Activated naive CD4-positive, alpha-beta T cell treated with anti-CD3 and anti-CD28 coated beads, Interleukin-2, amount 50 U/mL, for 16 hours (primary cell): ENCODE data around the gene IGF2.
"Not testable (repeated sequence)": the region's sequence is repeated elsewhere in the genome, so short reads cannot be mapped to it uniquely, and the experiment has no call there.

Source experiments
- DNase-seq: peaks from one replicate; pipeline ENCODE4 v3.0.0-alpha.2; 2020

IGF2 gene, protein sequence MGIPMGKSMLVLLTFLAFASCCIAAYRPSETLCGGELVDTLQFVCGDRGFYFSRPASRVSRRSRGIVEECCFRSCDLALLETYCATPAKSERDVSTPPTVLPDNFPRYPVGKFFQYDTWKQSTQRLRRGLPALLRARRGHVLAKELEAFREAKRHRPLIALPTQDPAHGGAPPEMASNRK

DNA sequence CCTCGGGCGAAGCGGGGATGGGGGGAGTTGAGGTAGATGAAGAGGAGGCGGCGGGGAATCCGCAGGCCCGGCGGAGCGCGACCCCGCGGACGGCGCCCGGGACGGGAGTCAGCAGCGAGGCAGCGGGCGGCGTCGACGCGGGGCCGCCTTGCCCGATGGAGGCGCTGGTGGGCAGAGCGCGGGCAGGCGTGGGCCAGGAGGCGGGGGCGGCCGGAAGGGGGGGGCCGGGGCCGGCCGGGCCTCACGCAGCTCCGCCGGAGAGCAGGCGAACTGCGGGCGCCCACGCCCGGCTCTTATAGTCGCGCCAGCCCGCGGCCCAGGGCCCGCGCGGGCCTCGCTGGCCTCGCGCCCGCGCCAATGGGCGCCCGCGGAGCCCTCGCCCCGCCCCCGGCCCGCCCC, at the start of gene IGF2:
IGF2 (minus strand) TSS at position 267 of the 399 bp plus-strand sequence. CDS start 3,866 bp downstream, outside the sequence.
- no peak for DNase-seq

DNA sequence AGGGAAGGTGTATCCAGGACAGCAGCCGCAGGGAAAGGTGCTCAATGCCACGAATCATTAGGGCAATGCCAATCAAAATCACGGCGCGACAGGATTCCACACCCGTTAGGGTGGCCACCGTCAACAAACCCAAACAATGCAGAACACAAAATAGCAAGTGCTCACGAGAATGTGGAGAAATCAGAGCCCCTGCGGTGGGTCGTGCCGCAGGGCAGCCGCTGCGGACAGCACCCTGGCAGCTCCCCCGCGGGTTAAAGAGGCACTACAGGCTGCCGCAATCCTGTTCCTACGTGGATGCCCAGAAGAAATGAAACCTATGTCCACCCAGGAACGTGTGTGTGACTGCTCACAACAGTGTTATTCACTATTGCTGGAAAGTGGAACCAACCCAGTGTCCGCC, 49.6 kb upstream of the IGF2 start:
- no peak for DNase-seq

DNA sequence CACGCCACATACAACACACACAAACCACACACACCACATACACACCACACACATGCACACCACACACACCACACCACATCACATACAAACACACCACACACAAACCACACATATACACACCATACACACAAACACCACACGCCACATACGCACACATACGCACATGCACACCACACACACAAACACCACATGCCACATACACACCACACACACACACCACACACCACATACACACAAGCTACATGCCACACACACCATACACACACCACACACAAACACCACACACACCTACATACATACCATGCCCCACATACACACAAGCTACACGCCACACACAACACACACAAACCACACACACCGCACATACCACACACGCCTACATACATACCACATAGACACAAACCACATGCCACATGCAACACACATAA, 48.1 kb upstream of the IGF2 start:
- no peak for DNase-seq

DNA sequence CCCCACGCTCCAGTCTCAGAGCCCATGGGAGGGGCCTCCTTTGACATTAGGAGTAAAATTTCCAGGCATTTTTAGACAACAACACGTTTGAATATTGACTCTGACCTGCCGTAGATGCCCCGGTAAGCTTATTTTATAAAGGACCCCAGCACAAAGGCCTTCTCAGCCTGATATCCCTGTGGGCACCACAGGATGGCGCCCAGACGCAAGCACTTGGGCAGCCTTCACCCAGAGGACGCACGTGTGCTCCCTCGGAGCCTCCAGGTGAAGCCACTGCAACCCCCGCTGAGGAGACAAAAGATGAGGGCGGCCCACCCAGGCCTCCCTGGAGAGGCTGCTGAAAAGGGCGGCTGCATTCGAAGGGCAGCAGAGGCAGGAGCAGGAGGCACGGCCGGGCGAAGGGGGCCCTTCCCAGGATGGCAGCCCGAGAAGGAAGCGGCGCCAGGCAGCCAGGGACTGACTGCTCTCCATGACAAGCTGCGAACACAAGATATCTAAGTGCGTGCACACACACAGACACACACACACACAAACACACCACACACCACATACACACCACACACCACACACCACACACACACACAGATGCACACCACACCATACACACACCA, 47.6 kb upstream of the IGF2 start:
- DNase-seq: peak; percentile 65

DNA sequence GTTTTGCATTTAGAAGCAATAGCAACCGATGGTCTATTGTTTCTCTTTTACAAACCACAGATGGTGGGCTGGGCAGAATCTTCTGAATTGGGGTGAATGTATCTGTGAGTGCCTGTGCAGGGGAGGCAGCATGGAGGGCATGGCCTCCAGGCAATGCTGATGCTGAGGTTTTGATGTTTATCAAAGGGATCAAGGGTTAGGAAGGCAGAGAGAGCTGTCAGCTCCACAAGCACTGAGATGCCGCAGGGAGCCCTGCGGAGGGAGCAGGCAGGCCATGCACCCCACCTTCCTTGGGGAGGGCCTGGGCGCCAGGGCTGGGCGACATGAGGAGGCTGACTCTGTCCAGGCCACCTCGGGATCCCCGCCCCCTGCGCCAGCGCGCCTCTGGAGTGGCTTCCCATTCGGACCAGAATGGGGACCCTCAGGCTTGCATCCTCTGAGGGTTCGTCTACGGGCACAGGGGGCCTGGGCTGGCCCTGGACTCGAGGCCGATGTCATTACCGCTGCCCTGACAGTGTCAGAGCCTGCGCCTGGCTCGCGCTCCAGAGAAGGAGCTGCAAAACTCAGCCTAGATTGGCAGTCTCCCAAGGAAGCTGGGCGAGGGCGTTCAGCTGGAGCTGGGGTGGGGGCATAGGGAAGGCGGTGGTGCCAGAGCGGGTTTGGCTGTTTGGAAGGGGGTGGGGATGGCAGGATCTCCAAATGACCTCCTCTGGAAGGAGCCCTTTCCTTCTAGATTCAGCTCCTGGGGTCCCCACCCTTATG, 46.3 kb upstream of the IGF2 start:
- DNase-seq: no peak

DNA sequence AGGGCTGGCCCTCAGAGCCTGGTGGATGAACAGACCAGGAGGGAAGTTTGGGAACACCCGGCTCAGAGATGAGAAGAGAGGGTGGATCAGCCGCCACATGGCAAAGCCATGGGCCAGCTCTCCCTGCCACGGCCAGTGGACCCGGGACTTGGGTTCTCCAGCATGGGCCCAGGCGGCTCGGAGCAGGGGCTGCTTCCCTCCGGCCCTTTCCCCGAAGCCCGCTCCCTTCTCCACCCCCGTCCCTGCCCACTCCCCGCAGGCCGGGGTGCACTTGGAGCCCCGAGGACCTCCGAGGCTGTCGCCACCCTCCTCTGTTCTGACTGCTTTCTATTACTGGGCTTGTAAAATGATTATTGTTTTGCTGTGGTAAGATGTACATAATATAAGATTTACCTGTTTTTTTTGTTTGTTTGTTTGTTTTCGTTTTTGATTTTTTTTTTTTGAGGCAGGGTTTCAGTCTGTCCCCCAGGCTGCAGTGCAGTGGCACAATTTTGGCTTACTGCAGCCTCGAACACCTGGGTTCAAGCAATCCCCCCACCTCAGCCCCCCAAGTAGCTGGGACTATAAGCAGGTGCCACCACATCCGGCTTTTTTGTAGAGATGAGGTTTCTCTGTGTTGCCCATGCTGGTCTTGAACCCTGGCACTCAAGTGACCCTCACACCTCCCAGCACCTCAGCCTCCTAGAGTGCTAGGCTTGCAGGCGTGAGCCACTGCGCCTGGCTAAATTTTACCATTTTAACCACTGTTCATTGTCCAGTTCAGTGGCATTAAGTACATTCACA, 43.7 kb upstream of the IGF2 start:
- DNase-seq: no peak

DNA sequence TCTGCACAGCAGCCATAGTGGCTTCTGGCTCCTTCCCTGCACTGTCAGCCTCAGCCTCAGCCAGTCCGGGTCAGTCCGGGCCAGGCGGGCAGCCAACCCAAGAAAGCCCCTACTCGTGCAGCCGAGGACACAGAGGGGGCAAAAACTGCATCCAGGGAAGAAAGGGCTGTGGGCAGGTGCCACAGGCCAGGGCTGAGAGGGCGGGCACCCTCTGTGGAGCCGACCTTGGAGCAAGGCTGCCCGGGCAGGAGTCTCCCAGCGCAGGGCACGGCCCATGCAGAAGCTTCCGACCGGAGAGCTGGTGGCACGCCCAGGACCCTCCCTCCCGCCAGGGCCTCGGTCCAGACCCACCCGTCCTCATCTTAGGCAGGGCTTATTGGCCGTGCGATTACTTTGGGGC, 42.9 kb upstream of the IGF2 start:
- no peak for DNase-seq

DNA sequence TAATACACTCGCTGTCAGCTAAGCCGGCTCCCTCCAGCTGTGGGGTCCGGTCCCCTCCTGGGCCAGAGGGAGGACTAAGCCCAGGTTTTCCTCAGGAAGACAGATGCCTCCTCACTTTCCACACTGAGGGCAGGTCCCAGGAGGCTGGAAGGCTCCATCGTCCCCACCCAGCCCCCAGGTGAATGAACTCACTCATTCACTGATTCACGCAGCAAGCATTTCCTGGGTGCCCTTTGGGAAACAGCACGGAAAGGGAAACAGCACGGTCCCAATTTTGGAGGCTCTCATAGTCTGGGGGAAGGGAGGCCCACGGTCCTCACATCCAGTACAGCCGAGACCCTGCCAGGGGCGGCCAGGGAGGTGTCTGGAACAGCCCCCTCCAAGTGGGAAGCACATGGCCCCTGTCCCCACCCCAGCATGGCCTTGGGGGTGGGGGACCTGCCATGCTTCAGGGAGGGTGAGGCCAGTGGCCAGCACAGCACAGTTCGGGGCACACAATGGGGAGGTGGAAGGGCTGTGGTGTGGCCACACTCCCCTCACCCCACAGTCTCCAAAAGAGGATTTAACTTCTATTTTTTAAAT, 41.7 kb upstream of the IGF2 start:
- no peak for DNase-seq

DNA sequence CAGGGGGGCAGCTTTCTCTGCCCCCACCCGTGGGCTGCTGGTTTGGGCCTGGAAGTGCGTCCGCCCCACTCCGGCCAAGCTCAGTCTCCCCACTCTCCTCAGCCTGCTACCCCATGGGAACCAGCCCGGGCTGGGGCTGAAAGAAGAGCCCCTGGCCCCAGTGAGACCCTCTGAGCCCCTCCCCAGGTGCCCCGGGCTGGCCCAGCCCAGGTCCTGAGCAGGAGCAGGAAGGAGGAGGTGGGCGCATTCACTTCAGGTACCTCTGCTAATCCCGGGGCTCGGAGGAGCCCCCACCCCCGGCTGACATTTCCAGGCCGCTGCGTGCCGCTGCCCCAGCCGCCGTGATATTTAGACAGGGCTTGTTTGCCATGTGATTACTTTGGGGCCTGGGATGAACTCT, 41.2 kb upstream of the IGF2 start:
- no peak for DNase-seq

DNA sequence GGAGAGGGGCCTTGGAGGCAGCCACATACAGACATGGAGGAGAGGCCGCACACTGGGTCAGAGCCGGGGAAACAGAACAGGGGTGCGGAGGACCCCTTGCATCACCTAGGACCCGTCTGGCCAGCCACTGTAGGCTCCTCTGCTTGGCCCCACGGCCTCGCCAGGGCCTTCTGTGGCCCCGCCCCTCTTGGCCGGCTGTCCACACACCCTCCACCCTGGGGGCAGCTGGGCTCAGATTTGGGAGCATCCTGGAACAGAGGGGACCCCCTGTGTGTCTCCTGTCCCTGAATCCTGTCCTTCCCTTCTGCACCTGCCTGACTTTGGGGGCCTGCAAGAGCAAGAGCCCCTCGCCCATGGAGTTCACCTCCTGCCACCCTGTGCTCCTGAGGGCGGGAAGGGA, 40.3 kb upstream of the IGF2 start:
- DNase-seq: no peak

DNA sequence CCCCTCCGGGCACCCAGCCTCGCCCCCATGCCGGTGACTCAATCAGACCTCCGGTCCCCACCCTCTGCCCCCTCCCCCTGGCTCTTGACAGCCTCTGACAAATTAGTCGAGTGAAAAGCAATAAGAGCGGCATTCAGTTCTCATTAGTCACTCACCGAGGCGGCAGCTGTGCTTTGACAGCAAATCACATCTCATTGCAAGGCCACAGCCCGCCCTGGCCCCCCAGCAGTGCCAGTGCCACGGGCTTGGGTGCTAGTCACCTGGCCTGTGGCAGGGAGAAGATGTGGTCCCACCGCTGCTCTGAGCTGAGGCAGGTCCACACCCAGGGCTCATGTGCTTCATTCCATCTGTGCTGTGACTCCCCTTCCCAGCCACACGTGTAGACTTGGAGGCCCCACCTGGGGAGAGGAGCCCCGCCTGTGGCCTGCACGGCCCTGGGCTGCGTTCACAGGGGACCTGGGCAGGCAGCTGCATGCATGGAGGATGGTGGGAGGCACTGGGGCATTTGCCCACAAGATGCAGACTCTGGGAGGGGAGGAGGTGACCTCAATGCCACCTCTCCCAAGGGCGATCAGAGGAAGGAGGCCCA, 39.8 kb upstream of the IGF2 start:
- no peak for DNase-seq

DNA sequence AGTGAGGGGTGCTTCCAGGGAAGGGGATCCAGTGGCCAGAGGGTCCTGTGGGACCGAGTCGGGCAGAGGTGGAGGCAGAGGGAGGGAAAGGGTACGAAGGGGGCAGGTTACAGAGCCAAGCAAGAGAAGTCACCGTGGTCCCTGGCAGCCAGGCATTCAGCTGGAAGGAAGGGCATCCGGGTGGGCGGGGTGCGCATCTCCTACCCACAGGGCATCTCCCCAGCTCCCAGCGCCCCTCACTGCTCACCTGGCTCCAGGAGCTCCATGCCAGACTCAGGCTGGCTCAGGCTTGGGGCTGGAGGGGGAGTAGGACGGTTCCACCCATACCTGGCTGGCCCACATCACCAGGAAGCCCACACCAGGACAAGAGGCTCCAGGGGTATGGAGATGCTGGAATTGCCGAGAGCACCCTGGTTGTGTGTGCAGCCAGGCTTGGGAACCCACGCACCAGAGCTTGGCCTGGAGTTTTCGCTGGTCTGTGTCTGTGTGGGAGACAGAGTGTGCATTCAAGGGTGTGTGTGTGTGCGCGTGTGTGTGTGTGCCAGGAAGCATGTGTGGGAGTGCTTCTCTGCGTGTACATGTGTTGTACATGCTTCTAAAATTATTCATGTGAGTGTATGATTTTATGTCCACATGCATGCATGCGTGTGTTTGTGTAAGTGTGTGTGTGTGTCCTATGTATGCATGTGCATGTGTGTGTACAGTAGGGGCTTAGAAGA, 39.0 kb upstream of the IGF2 start:
- DNase-seq: not testable (repeated sequence)

DNA sequence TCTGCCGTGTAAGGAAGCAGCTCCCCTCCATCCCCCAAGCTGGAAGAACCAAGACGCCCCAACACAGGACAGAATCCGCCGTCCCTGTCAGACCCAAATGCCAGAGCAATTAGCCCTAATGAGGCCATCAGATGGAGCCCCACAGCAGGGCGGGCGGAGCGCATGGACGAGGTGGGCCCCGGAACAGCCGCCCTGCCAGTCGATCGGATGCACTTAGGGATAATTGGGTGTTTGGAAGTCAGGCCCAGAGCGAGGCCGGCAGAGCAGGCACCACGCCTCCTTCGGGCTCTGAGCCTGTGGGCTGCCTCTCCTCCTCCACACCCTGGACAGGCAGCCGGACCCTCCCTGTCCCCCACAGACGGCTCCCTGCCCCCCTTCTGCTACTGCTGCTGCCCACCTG, 37.9 kb upstream of the IGF2 start:
- no peak for DNase-seq

DNA sequence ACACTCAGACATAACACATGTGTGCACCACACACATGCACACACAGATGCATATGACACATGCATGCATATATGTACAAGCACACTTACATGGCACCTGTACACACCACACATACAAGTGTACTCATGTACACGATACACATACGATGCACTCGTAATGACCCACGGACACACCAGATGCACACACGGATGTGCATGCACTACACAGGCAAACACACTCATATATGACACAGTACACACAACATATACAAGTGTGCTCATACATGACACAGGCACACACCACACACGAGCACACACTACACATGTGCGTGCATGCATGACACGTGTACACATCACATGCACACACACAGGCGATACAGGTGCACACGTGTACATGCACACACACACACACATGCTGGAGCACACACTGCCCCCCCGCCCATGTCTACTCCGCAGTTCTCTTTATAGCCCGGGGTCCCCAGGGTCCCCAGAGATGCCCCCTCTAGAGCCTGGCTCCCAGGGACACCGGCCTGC, 37.3 kb upstream of the IGF2 start:
- no peak for DNase-seq

DNA sequence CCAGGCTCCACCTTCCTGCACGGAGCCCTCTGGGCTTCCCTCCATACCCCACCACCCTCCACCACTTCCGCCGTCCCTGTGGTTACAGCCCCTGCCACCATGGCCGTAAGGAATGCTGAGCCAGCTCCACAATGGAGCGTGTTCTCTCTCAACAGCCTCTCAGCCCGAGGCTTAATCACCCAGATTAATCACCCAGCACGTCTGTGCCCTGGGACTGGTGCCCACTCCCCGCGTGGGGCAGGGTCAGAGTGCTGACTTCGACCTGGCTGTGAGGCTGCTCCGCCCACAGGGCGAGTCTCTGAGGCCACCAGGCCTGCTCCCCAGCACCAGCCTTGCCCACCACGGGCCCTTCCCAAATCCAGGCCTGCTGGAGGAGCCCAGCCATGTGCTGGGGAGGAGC, 36.5 kb upstream of the IGF2 start:
- no peak for DNase-seq

DNA sequence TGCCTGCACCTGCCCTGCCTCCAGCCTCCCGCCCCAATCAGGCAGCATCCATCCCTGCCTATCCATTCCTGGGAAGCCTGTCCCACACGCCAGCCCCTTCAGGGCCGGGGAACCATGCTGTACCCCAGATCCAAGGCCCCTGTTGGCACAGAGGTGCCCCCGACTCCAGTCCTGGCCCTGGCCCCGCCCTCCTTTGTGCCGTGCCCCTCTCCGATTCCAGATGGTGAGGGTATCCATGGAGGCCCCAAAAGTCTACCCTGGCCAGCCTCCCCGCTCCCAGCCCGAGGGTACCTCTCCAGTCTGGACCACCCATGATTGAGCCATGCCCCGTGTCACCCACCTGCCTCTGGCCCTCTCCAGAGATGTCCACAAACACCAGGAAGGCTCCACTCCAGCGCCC, 35.2 kb upstream of the IGF2 start:
- no peak for DNase-seq

DNA sequence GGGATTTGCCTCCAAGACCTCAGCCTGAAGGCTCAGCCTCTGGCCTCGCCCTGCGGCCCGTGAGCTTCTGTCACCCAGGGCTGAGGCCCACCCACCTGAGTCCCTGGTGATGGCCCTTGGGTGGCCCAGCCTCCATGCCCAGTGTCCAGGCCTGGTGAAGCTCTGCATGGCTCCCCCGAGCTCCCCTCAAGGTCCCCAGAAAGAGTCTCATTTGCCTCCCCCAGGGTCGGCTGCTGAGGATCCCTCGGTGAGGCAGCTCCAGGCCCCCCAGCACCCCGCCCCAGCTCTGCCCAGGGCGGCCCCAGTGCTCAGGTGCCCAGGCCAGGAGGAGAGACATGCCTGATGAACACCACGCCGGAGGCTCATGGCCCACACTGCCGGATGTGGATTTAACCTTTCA, 34.6 kb upstream of the IGF2 start:
- no peak for DNase-seq

DNA sequence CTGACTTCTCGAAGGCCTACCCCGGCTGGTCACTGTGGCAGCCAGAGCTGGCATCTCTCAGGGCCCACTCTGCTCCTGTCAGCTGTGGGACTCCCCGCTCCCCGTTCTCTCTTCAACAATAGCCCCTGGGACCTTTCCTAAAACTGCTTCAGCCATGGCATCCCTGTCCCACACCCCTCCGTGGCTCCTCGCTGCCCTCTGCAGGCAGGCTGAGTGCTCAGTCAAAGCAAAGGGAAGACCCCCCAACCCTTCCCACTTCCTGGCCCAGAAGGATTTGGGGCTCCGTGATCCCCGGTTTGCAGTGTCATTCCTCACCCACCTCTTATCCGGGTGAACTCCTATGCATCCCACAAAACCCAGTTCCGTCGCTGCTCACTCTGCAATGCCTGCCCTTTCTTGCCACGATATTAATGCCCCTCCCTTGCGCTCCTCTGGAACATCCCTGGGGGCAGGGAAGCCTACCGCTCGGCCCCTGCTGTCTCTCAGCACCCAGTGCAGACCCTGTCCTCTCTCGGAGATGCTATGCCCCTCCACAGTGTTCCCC, 34.0 kb upstream of the IGF2 start:
- no peak for DNase-seq

DNA sequence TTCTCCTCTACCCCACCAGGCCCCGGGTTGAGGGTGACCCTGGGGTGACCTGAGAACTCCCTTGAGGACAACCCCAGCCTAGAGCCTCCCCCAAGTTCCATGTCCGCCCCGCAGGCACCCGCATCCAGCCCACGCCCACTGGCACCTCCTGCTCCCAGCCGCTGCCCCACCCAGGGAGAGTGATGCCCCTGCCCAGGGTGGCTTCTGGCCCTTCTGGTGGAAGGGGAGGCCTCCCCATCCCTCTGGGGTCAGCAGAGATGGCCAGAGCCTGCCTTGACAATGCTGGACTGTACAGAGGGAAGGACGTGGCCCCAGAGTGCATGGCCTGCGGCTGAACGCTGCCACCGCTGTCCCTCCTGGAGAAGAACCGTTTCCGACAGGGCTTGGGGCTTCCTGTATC, 33.5 kb upstream of the IGF2 start:
- DNase-seq: no peak

DNA sequence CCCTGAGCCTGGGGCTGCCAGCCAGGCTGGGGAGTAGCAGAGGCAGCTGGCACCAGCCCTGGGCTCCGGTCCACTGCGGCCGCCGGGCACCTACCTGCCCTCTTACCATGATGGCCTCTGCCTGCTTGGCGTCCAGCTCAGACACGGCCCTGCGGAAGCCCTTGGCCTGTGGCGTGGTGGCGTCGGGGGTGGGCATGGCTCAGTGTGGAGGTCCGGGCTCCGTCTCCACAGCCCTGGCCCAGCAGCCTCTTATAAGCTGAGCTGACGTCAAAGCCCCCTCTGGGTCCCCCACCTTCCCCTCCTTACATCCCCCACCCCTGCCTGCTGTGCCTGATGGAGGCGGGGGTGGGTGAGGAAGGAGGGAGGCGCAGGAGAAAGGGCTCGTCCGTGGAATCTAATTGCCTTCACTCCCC, 32.4 kb upstream of the IGF2 start, which contains the start of gene TH:
TH (minus strand) TSS at position 225 of the 413 bp plus-strand sequence; CDS start at position 196, 29 bp downstream.
- DNase-seq: no peak
